B cell (primary cell): ENCODE data around the gene ZP3. TPM values are rescaled to one million over a fixed set of nuclear protein-coding genes. Genes with fewer than 3 reads are reported as not detected.
"Not testable (repeated sequence)": the region's sequence is repeated elsewhere in the genome, so short reads cannot be mapped to it uniquely, and the experiment has no call there.

Source experiments
- ATAC-seq: fragments of 200-7000 bp; cut with Tn5 transposase; one replicate; pipeline ENCODE4 v1.10.0; 2021; ENCODE audit warnings: low read depth, mild to moderate bottlenecking, moderate number of reproducible peaks, moderate library complexity
- CTCF ChIA-PET: fragments of 350-600 bp; sonication (Branson Sonifier 250); formaldehyde crosslinking; loops from one replicate; lab custom pipeline; 2021; ENCODE audit warnings: antibody characterized with exemption, inconsistent platforms; lab: Charles Lee
- POLR2A ChIA-PET: fragments of 350-600 bp; sonication (Branson Sonifier 250); formaldehyde crosslinking; loops from one replicate; lab custom pipeline; 2021; ENCODE audit warnings: antibody characterized with exemption; lab: Charles Lee
- DNase-seq: peaks from one replicate; pipeline ENCODE4 v3.0.0; 2013
- H2AFZ ChIP-seq: 2 replicates; pipeline ENCODE4 v1.6.1; 2012; ENCODE audit warnings: mild to moderate bottlenecking, low read depth, low read length; ENCODE audit not compliant: insufficient read depth, poor library complexity, severe bottlenecking
- H3K27ac ChIP-seq, 2 donors: 1 replicate in 1 of 2; 2 replicates in 1 of 2; pipeline ENCODE4 v1.5.1; 2012 to 2013; ENCODE audit warnings: low read length in 2 of 2, mild to moderate bottlenecking in 2 of 2, moderate library complexity in 1 of 2
- H3K27me3 ChIP-seq, 4 experiments: fragments of 200-600 bp in 1 of 4; sonication (generic) in 1 of 4; replicated peaks in 1 of 4; 1 replicate in 2 of 4; 2 replicates in 2 of 4; pipeline versions ENCODE4 v1.6.1 to v1.7.0; 2013 to 2016; ENCODE audit warnings: low read length in 3 of 4, mild to moderate bottlenecking in 2 of 4, mixed read lengths in 1 of 4, moderate library complexity in 1 of 4; ENCODE audit not compliant: insufficient read depth in 4 of 4, control insufficient read depth in 3 of 4; ENCODE audit errors: control extremely low read depth in 1 of 4
- H3K36me3 ChIP-seq, 2 experiments: replicated peaks in 1 of 2; 1 replicate in 1 of 2; 2 replicates in 1 of 2; pipeline versions ENCODE4 v1.6.1 to v1.7.1; 2013; ENCODE audit warnings: low read length in 1 of 2; ENCODE audit not compliant: insufficient read depth in 2 of 2, control insufficient read depth in 1 of 2; ENCODE audit errors: control extremely low read depth in 1 of 2, extremely low read depth in 1 of 2
- H3K4me1 ChIP-seq, 2 donors: fragments of 200-600 bp in 1 of 2; sonication (generic) in 1 of 2; 1 replicate in 1 of 2; 2 replicates in 1 of 2; pipeline versions ENCODE4 v1.5.1 to v1.6.1; 2013 to 2017; ENCODE audit warnings: low read length in 2 of 2; ENCODE audit not compliant: control insufficient read depth in 2 of 2, insufficient read depth in 2 of 2
- H3K4me2 ChIP-seq: replicated peaks from 2 replicates; pipeline ENCODE3; 2012; ENCODE audit warnings: mild to moderate bottlenecking, low read depth, low read length; ENCODE audit not compliant: poor library complexity, severe bottlenecking
- H3K4me3 ChIP-seq, 5 experiments: fragments of 200-600 bp in 1 of 5; sonication (generic) in 1 of 5; 1 replicate in 3 of 5; 2 replicates in 2 of 5; pipeline versions ENCODE4 v1.5.1 to v1.7.0; 2011 to 2016; ENCODE audit warnings: low read length in 4 of 5, mild to moderate bottlenecking in 4 of 5, low read depth in 2 of 5, control low read depth in 1 of 5, moderate library complexity in 1 of 5; ENCODE audit not compliant: insufficient read depth in 1 of 5; ENCODE audit errors: control extremely low read depth in 1 of 5, extremely low read depth in 1 of 5
- H3K79me2 ChIP-seq: fragments of 200-600 bp; sonication (generic); one replicate; pipeline ENCODE4 v1.6.0; 2016; ENCODE audit warnings: low read length; ENCODE audit not compliant: control insufficient read depth, insufficient read depth
- H3K9ac ChIP-seq: fragments of 200-600 bp; sonication (generic); 2 replicates; pipeline ENCODE4 v1.6.1; 2017; ENCODE audit warnings: mild to moderate bottlenecking, low read length, moderate library complexity
- H3K9me3 ChIP-seq, 3 donors: one replicate each; pipeline versions ENCODE4 v1.6.1 to v1.7.1; 2013; ENCODE audit warnings: low read length in 2 of 3; ENCODE audit not compliant: control insufficient read depth in 2 of 3, insufficient read depth in 1 of 3; ENCODE audit errors: control extremely low read depth in 1 of 3
- H4K20me1 ChIP-seq: 2 replicates; pipeline ENCODE4 v1.6.0; 2012; ENCODE audit warnings: mild to moderate bottlenecking, low read length; ENCODE audit not compliant: insufficient read depth, control insufficient read depth, poor library complexity, severe bottlenecking
- H3K27ac Mint-ChIP-seq: one replicate; pipeline ENCODE4 v1.8.0; 2021; ENCODE audit warnings: mixed read lengths
- H3K27me3 Mint-ChIP-seq: one replicate; pipeline ENCODE4 v1.8.0; 2021; ENCODE audit warnings: mixed read lengths
- H3K4me1 Mint-ChIP-seq: one replicate; pipeline ENCODE4 v1.8.0; 2021; ENCODE audit warnings: mixed read lengths
- H3K4me3 Mint-ChIP-seq: one replicate; pipeline ENCODE4 v1.8.0; 2021; ENCODE audit warnings: mixed read lengths
- H3K9me3 Mint-ChIP-seq: one replicate; pipeline ENCODE4 v1.8.0; 2022; ENCODE audit warnings: mixed read lengths; ENCODE audit not compliant: insufficient read depth
- CTCF ChIP-seq: fragments of 200-600 bp; IDR thresholded peaks from one replicate; pipeline ENCODE4 v1.8.0; 2022; ENCODE audit warnings: antibody characterized with exemption, mild to moderate bottlenecking
- EZH2 ChIP-seq: IDR thresholded peaks from 2 replicates; pipeline ENCODE4 v1.6.1; 2012; ENCODE audit warnings: borderline replicate concordance, low read depth, mild to moderate bottlenecking, moderate library complexity, low read length; ENCODE audit not compliant: insufficient read depth, poor library complexity, severe bottlenecking
- whole genome bisulfite sequencing: methylation state at CpG from one replicate; pipeline ENCODE4 v1.1.5; 2013; ENCODE audit warnings: missing lambda C conversion rate; ENCODE audit not compliant: insufficient coverage; 5-methylcytosine and 5-hydroxymethylcytosine counted together
- intact Hi-C: fragments of 100-400 bp; cut with micrococcal nuclease; formaldehyde crosslinking; loops from one replicate; pipeline ENCODE4 v1.10.0; 2022
- polyA plus RNA-seq: library from polyadenylated mRNA; depleted of rRNA; stranded (reverse); fragments of >200 nt; gene quantifications from 2 replicates; pipeline ENCODE4 v1.2.3, GENCODE V29; 2012
- total RNA-seq, 2 donors: library from RNA; stranded (reverse); fragments of 120-200 nt in 1 of 2; gene quantifications; 1 replicate in 1 of 2; 2 replicates in 1 of 2; pipeline versions ENCODE4 v1.2.3 to v1.2.4, GENCODE V29; 2013 to 2022

ZP3 gene
- total and polyA plus RNA-seq, 2 donors (not counting 1 experiment from before 2014, with no cell fraction given): 0.64 to 4.4 TPM

DNA sequence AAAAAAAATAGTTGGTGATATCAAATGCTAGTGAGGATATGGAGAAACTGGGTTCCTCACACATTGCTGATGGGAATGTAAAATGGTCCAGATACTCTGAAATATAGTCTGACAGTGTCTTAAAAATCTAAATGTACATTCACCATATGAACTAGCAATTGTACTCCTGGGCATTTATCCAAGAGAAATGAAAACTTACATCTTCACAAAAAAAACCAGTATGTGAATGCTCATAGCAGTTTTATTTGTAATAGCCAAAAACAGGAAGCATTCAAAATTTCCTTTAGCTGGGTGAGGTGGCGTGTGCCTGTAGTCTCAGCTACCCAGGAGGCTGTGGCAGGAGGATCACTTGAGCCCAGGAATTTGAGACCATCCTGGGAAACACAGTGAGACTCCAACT, 13.1 kb upstream of the ZP3 start:
- Mint-ChIP-seq H3K27ac (no peak overlapping the region), H3K4me3 (no peak overlapping the region), H3K4me1 (no peaks in the 10 kb centered on the region), H3K27me3 (peaks cover 6% of the 10 kb centered on the region), H3K9me3 (no peaks in the 10 kb centered on the region)
- no peak overlapping the region for H2AFZ ChIP-seq
- POLR2A ChIA-PET: no interaction called here
- no peaks in the 10 kb centered on the region for H3K79me2 ChIP-seq
- H3K4me1 ChIP-seq: no peaks in the 10 kb centered on the region
- DNase-seq (no peak), ATAC-seq (no peak)
- no peaks in the 10 kb centered on the region for H3K36me3 ChIP-seq
- no peak for TF ChIP-seq EZH2
- TF ChIP-seq CTCF: no peak
- WGBS: 80% methylated on average over 1 of the region's 1 CpG
- no peaks in the 10 kb centered on the region for H3K9me3 ChIP-seq
- no peak overlapping the region for H3K4me3 ChIP-seq
- intact Hi-C loops: no loop called here
- H4K20me1 ChIP-seq: no peaks in the 10 kb centered on the region
- no peaks in the 10 kb centered on the region for H3K27me3 ChIP-seq
- H3K27ac ChIP-seq: no peak overlapping the region
- H3K4me2 ChIP-seq: no peak overlapping the region
- CTCF ChIA-PET: no interaction called here
- H3K9ac ChIP-seq: no peak overlapping the region

DNA sequence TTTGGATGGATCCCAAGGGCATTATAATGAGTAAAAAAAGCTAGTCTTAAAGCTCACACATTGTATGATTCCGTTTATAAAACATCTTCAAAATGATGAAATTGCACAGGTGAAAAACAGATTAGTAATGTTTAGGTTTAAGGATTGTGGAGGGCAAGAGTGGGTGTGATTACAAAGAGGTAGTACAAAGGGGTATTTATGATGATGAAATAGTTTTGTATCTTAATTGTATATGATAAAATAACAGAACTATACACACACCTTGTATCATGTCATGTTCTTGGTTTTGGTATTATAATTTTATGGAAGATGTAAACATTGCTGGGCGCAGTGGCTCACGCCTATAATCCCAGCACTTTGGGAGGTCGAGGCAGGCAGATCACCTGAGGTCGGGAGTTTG, 12.5 kb upstream of the ZP3 start:
- Histone ChIP-seq H3K9me3 (no peaks in the 10 kb centered on the region), H2AFZ (no peak overlapping the region), H3K27me3 (no peaks in the 10 kb centered on the region), H4K20me1 (no peaks in the 10 kb centered on the region), H3K4me2 (no peak overlapping the region), H3K9ac (no peak overlapping the region), H3K36me3 (no peaks in the 10 kb centered on the region), H3K79me2 (no peaks in the 10 kb centered on the region), H3K27ac (no peak overlapping the region), H3K4me3 (no peak overlapping the region), H3K4me1 (no peaks in the 10 kb centered on the region)
- Mint-ChIP-seq H3K27ac (no peak overlapping the region), H3K4me3 (no peak overlapping the region), H3K4me1 (no peaks in the 10 kb centered on the region), H3K9me3 (no peaks in the 10 kb centered on the region), H3K27me3 (peaks cover 6% of the 10 kb centered on the region)
- ChIA-PET CTCF (no interaction called here), POLR2A (no interaction called here)
- WGBS: no CpG with 5 or more reads among the region's 5 CpGs
- DNase-seq (no peak), ATAC-seq (no peak)
- TF ChIP-seq CTCF: no peak
- TF ChIP-seq EZH2: no peak
- intact Hi-C loops: no loop called here

- H3K27me3 ChIP-seq, H3K27me3 Mint-ChIP-seq, H3K79me2 ChIP-seq, H3K4me1 ChIP-seq, H4K20me1 ChIP-seq, H2AFZ ChIP-seq, CTCF ChIA-PET, ATAC-seq, H3K9ac ChIP-seq, H3K4me3 Mint-ChIP-seq, intact Hi-C loops, H3K4me3 ChIP-seq, H3K9me3 Mint-ChIP-seq, H3K27ac Mint-ChIP-seq, H3K4me1 Mint-ChIP-seq, H3K9me3 ChIP-seq, H3K27ac ChIP-seq, H3K4me2 ChIP-seq, DNase-seq, POLR2A ChIA-PET, H3K36me3 ChIP-seq: not testable (repeated sequence)
- 97% methylated on average over 7 of the region's 10 CpGs for WGBS
Measured at GRCh38 chr7:76417654-76418310, 7.0 kb upstream of the ZP3 start.
